Caco-2 (cell line): ENCODE data around the gene SNCB. TPM values are rescaled to one million over a fixed set of nuclear protein-coding genes. Genes with fewer than 3 reads are reported as not detected.
A peak's percentile ranks its signal among the peaks of the same experiment; 100 is the strongest.

Experiments used
- BruUV-seq: library from RNA; stranded (reverse); fragments of 400-500 nt; replicated peaks from 2 replicates; lab custom pipeline; 2021; lab: Mats Ljungman, UMichigan
- CTCF ChIA-PET: fragments of 300-600 bp; sonication (Branson Sonifier 250); formaldehyde crosslinking; loops from one replicate; lab custom pipeline; 2022; ENCODE audit warnings: antibody characterized with exemption; lab: Charles Lee
- POLR2A ChIA-PET: fragments of 300-600 bp; sonication (Branson Sonifier 250); formaldehyde crosslinking; loops from one replicate; lab custom pipeline; 2022; ENCODE audit warnings: antibody characterized with exemption; lab: Charles Lee
- DNase-seq, 2 experiments: peaks; one replicate each; pipeline versions ENCODE4 v3.0.0 to v3.0.0-alpha.2; 2020 to 2022
- H3K27me3 ChIP-seq: replicated peaks from 2 replicates; pipeline ENCODE4 v1.6.0; 2011; ENCODE audit warnings: low read length; ENCODE audit not compliant: control insufficient read depth, insufficient read depth
- H3K36me3 ChIP-seq: 2 replicates; pipeline ENCODE4 v1.5.1; 2011; ENCODE audit warnings: low read length; ENCODE audit not compliant: control insufficient read depth, insufficient read depth
- H3K4me1 ChIP-seq: fragments of 250-450 bp; sonication (Bioruptor Pico); 2 replicates; pipeline ENCODE4 v1.5.1; 2020; ENCODE audit warnings: mild to moderate bottlenecking
- H3K4me3 ChIP-seq: 2 replicates; pipeline ENCODE4 v1.5.1; 2011; ENCODE audit warnings: low read depth, mild to moderate bottlenecking, control low read depth, low read length
- H3K9me3 ChIP-seq: fragments of 250-450 bp; sonication (Bioruptor Pico); 2 replicates; pipeline ENCODE4 v1.5.1; 2020; ENCODE audit warnings: mild to moderate bottlenecking, moderate library complexity
- H3K27ac Mint-ChIP-seq: one replicate; pipeline ENCODE4 v1.8.0; 2022; ENCODE audit warnings: mixed read lengths; ENCODE audit not compliant: unreplicated experiment
- H3K27me3 Mint-ChIP-seq: one replicate; pipeline ENCODE4 v1.8.0; 2022; ENCODE audit warnings: mixed read lengths; ENCODE audit not compliant: insufficient read depth, unreplicated experiment
- H3K36me3 Mint-ChIP-seq: one replicate; pipeline ENCODE4 v1.8.0; 2022; ENCODE audit warnings: mild to moderate bottlenecking, mixed read lengths; ENCODE audit not compliant: insufficient read depth, unreplicated experiment
- H3K4me1 Mint-ChIP-seq: one replicate; pipeline ENCODE4 v1.8.0; 2022; ENCODE audit warnings: low read depth, mixed read lengths; ENCODE audit not compliant: unreplicated experiment
- H3K4me3 Mint-ChIP-seq: one replicate; pipeline ENCODE4 v1.8.0; 2022; ENCODE audit warnings: mild to moderate bottlenecking, moderate library complexity, mixed read lengths; ENCODE audit not compliant: unreplicated experiment
- H3K9me3 Mint-ChIP-seq: one replicate; pipeline ENCODE4 v1.8.0; 2022; ENCODE audit warnings: mixed read lengths; ENCODE audit not compliant: unreplicated experiment
- intact Hi-C: fragments of 100-400 bp; cut with micrococcal nuclease; formaldehyde crosslinking; loops from one replicate; pipeline ENCODE4 v1.10.0; 2022; ENCODE audit not compliant: unreplicated experiment
- total RNA-seq: library from RNA; stranded (reverse); gene quantifications from 2 replicates; pipeline ENCODE4 v1.2.3, GENCODE V29; 2022
- TF ChIP-seq, protein P1 (sequence below), 2 experiments: fragments of 200-600 bp in 1 of 2; IDR thresholded peaks; 1 replicate in 1 of 2; 2 replicates in 1 of 2; pipeline versions ENCODE4 v1.5.1 to v1.8.0; 2011 to 2022; ENCODE audit warnings: antibody characterized with exemption in 1 of 2, control low read depth in 1 of 2, inconsistent platforms in 1 of 2, low read depth in 1 of 2, low read length in 1 of 2, mild to moderate bottlenecking in 1 of 2, moderate library complexity in 1 of 2; ENCODE audit not compliant: insufficient read depth in 1 of 2, severe bottlenecking in 1 of 2, unreplicated experiment in 1 of 2

The SNCB gene
- total RNA-seq, 1 experiment from 2014 or later: not detected

DNA sequence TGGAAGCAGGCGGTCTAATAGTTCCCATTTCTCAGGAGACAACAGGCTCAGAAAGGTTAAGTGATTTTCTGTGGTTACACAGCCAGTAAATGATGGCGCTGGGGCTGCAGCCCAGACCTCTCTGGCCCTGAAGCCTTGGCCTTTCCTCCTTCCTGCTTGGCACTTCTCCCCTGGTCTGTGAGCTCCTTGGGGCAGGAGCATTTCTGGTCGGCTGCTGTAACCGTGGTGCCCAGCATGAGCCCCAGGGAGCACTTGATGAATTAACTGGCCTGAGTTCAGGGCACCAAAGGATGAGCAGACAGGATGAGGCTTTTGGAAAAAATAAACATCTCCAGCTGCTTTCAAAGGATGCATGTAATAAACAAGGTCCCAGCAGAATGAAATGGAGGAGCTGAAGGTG is 51.0 kb downstream of the SNCB start:
- no peaks in the 10 kb centered on the region for H3K4me1 ChIP-seq
- POLR2A ChIA-PET: no interaction called here
- CTCF ChIA-PET: interaction anchor here (0.6 to 1.7 kb wide), 4 partner anchors 9 to 164 kb away, joined by 3 to 8 read pairs (median 4); partner anchors contain the start of gene TSPAN17

DNA sequence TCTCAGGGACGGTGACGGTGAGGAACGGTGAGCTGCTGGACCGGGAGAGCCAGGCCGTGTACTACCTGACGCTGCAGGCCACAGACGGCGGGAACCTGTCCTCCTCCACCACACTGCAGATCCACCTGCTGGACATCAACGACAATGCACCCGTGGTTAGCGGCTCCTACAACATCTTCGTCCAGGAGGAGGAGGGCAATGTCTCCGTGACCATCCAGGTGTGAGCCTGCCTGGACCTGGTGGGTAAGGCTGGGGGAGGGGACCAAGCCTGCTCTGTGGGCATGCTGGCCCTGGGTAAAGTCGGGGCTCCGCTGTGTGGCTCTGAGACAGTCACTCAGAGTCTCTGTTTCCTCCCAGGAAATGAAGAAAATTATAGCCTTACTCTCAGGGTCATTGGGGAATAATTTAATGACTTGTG is 51.9 kb downstream of the SNCB start:
- POLR2A ChIA-PET: interaction anchor here (0.7 kb wide), 1 partner anchor 41 kb away, joined by 4 read pairs; no protein-coding TSS in a partner anchor
- TF ChIP-seq, protein P1, sequence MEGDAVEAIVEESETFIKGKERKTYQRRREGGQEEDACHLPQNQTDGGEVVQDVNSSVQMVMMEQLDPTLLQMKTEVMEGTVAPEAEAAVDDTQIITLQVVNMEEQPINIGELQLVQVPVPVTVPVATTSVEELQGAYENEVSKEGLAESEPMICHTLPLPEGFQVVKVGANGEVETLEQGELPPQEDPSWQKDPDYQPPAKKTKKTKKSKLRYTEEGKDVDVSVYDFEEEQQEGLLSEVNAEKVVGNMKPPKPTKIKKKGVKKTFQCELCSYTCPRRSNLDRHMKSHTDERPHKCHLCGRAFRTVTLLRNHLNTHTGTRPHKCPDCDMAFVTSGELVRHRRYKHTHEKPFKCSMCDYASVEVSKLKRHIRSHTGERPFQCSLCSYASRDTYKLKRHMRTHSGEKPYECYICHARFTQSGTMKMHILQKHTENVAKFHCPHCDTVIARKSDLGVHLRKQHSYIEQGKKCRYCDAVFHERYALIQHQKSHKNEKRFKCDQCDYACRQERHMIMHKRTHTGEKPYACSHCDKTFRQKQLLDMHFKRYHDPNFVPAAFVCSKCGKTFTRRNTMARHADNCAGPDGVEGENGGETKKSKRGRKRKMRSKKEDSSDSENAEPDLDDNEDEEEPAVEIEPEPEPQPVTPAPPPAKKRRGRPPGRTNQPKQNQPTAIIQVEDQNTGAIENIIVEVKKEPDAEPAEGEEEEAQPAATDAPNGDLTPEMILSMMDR (IDR thresholded peaks at IDR 0.05; ENCODE audit: insufficient read depth in 1 of 2, low read depth in 1 of 2, low read length in 1 of 2, severe bottlenecking in 1 of 2, unreplicated experiment in 1 of 2): peak; percentile 79 to 92
- intact Hi-C loops: loop anchor here (1.0 to 2.0 kb wide), 3 partner anchors 34 to 162 kb away; partner anchors contain the start of genes CLTB and TSPAN17
- peak overlapping the region; percentile 50 for H3K27ac Mint-ChIP-seq
- DNase-seq: peak; percentile 87 to 89
- no peak overlapping the region for H3K4me3 Mint-ChIP-seq
- no TSS peak for BruUV-seq
- H3K9me3 Mint-ChIP-seq: no peaks in the 10 kb centered on the region
- H3K36me3 ChIP-seq: no peaks in the 10 kb centered on the region
- no peaks in the 10 kb centered on the region for H3K9me3 ChIP-seq
- no peak overlapping the region for H3K4me3 ChIP-seq
- CTCF ChIA-PET: interaction anchor here (0.6 to 1.7 kb wide), 6 partner anchors 8 to 162 kb away, joined by 3 to 8 read pairs (median 4); partner anchors contain the start of genes CLTB, RNF44 and TSPAN17
- H3K27me3 Mint-ChIP-seq: peaks cover 6% of the 10 kb centered on the region
- H3K27me3 ChIP-seq: no peaks in the 10 kb centered on the region
- peaks cover 6% of the 10 kb centered on the region for H3K4me1 Mint-ChIP-seq
- no peaks in the 10 kb centered on the region for H3K4me1 ChIP-seq
- H3K36me3 Mint-ChIP-seq: no peaks in the 10 kb centered on the region

More for the DNA sequence above, 51.0 kb downstream of the SNCB start:
- no TSS peak for BruUV-seq
- TF ChIP-seq, protein P1 (IDR thresholded peaks at IDR 0.05; ENCODE audit: insufficient read depth in 1 of 2, low read depth in 1 of 2, low read length in 1 of 2, severe bottlenecking in 1 of 2, unreplicated experiment in 1 of 2): no peak
- Mint-ChIP-seq H3K4me3 (no peak overlapping the region), H3K27ac (no peak overlapping the region), H3K4me1 (peaks cover 6% of the 10 kb centered on the region), H3K9me3 (no peaks in the 10 kb centered on the region), H3K27me3 (peaks cover 6% of the 10 kb centered on the region), H3K36me3 (no peaks in the 10 kb centered on the region)
- intact Hi-C loops: loop anchor here (2.0 kb wide), 2 partner anchors 67 to 163 kb away; partner anchors contain the start of genes CLTB and TSPAN17
- Histone ChIP-seq H3K36me3 (no peaks in the 10 kb centered on the region), H3K9me3 (peaks cover 2% of the 10 kb centered on the region; the same call in 1 of the 2 replicates), H3K4me3 (no peak overlapping the region), H3K27me3 (no peaks in the 10 kb centered on the region)
- DNase-seq: no peak

- Mint-ChIP-seq H3K27ac (peak overlapping the region; percentile 50), H3K4me3 (no peak overlapping the region), H3K9me3 (no peaks in the 10 kb centered on the region), H3K36me3 (no peaks in the 10 kb centered on the region), H3K27me3 (peaks cover 6% of the 10 kb centered on the region), H3K4me1 (peaks cover 6% of the 10 kb centered on the region)
- intact Hi-C loops: loop anchor here (1.0 to 2.0 kb wide), 3 partner anchors 33 to 161 kb away; partner anchors contain the start of genes CLTB and TSPAN17
- Histone ChIP-seq H3K27me3 (no peaks in the 10 kb centered on the region), H3K4me1 (no peaks in the 10 kb centered on the region), H3K9me3 (no peaks in the 10 kb centered on the region), H3K36me3 (no peaks in the 10 kb centered on the region), H3K4me3 (no peak overlapping the region)
- no TSS peak for BruUV-seq
- no peak for DNase-seq
- TF ChIP-seq, protein P1 (IDR thresholded peaks at IDR 0.05; ENCODE audit: insufficient read depth in 1 of 2, low read depth in 1 of 2, low read length in 1 of 2, severe bottlenecking in 1 of 2, unreplicated experiment in 1 of 2): no peak
- ChIA-PET POLR2A (no interaction called here), CTCF (interaction anchor here (0.6 to 1.7 kb wide), 4 partner anchors 33 to 131 kb away, joined by 3 to 8 read pairs (median 4); partner anchors contain the start of genes RNF44 and TSPAN17)
Measured at GRCh38 chr5:176577312-176578176, 52.8 kb downstream of the SNCB start.
